GDM1 (cell line): Measurements from ENCODE around the gene CLSTN3.

Experiments
- DNase-seq: peaks from one replicate; lab custom pipeline; 2025; lab: John Stamatoyannopoulos, UW

Gene CLSTN3

GRCh38 chr12:7189398-7190267, 59.5 kb downstream of the CLSTN3 start, which contains the start of gene PEX5:
Gene PEX5 (plus strand): TSS chr12:7189686. CDS start chr12:7190378, 692 bp downstream.
- peak; percentile 85 for DNase-seq

DNA sequence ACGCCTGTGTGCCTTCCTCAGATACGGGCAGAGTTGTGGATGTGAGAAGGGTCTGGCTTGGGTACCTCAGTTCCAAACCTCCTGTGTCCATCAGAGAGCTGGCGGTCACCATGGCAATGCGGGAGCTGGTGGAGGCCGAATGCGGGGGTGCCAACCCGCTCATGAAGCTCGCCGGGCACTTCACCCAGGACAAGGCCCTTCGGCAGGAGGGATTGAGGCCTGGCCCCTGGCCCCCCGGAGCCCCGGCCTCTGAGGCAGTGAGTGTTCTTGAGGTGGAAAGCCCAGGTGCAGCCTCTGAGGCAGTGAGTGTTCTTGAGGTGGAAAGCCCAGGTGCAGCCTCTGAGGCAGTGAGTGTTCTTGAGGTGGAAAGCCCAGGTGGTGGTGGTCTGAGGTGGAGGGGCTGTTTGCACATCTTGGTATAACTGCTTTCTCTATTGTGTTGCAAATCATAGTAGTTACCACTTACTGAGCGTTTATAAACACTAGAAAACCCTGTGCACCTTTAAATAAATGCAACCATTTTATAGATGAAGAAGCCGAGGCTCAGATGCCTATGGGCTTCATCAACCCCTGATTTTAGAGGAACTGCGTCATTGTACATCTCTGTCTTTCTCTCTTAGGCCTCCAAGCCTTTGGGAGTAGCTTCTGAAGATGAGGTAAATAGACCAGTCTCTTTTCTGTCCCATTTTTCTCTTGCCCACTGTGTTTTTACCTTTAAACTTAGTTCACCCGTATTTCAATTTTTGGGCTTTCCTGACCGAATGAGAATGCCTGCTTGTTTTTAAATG, 60.3 kb downstream of the CLSTN3 start:
- DNase-seq = no peak

- no peak for DNase-seq
Measured at GRCh38 chr12:7193674-7194073, 63.5 kb downstream of the CLSTN3 start.

DNA sequence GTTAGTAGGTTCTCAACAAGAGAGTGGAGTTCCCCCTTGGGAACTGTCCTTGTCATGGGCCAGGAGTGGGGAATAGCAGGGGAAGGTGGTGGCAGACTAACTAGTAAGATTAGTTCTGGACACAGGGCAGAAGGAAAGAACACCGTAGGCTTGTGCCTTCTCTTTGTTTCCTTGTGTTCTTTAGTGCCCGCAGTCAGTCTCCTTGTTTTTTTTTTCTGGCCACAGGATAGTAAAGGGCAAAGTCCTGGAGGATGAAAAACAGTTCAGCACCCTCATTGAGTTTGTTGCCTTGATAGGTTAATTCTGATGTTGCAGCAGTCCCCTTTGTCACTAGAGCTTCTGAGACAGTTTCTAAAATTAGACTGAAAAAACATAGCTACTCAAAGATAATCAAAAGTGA, 67.7 kb downstream of the CLSTN3 start:
- no peak for DNase-seq

DNA sequence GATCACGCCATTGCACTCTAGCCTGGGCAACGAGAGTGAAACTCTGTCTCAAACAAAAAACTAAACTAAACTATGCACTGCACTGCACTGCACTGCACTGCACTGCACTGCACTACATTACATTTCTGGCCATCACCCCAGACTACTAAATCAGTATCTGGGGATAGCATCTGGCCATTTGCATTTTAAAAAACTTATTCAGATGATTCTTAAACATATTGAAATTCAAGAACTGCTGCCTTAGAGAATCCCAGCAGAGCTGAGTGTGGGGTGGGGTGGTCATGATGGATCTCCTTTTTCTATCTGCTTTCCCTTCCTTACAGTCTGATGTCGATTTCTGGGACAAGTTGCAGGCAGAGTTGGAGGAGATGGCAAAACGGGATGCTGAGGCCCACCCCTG, 72.9 kb downstream of the CLSTN3 start:
- DNase-seq = no peak

DNA sequence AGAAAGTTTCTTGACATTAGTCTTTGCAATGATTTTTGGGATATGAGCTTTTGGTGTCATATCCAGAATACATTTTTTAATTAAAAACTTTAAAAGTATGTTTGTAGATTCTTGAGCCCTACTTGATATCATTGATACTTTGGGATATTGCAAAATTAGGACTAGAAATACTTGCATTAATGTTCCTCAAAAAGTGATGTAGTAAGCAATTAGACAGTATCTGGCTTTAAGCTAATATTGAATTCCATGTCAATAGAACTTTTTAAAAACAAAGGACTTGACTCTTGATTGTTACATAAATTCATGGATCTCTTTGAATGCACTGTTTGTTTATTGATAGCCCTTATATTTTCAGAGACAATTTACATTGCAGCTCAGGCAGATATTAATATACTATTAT, 74.9 kb downstream of the CLSTN3 start:
- no peak for DNase-seq

GRCh38 chr12:7206691-7207090, 76.5 kb downstream of the CLSTN3 start:
- DNase-seq = no peak

- DNase-seq = no peak
Measured at GRCh38 chr12:7207866-7208625, 77.9 kb downstream of the CLSTN3 start.
